ENCODE data around the gene ZNF41.

Gene ZNF41

DNA sequence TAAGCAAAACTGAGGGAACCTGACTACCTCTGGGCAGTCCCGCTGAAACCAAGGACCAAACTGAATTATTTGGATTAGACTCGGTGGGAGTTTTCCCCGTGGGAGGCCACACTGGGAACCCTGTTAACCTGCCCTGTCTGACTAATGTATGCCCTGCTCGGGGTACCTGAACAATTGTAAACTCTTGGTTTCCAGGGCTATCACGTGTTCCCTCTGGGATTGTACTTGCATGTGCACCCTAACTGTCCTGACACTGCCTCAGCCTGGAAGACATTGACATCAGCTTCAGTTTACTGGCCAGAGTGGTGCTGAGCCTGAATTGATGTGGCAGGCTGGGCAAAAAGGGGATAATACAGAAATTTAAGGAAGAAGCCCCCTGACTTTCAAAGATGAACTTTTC, 20.1 kb upstream of the ZNF41 start:
- DNase-seq, result no peak
- Histone ChIP-seq H3K36me3 (no peaks in the 10 kb centered on the region), H3K4me1 (no peaks in the 10 kb centered on the region), H3K27me3 (no peaks in the 10 kb centered on the region), H3K4me3 (no peak overlapping the region), H3K9me3 (no peaks in the 10 kb centered on the region), H3K27ac (no peak overlapping the region)
- TF ChIP-seq, protein P1, sequence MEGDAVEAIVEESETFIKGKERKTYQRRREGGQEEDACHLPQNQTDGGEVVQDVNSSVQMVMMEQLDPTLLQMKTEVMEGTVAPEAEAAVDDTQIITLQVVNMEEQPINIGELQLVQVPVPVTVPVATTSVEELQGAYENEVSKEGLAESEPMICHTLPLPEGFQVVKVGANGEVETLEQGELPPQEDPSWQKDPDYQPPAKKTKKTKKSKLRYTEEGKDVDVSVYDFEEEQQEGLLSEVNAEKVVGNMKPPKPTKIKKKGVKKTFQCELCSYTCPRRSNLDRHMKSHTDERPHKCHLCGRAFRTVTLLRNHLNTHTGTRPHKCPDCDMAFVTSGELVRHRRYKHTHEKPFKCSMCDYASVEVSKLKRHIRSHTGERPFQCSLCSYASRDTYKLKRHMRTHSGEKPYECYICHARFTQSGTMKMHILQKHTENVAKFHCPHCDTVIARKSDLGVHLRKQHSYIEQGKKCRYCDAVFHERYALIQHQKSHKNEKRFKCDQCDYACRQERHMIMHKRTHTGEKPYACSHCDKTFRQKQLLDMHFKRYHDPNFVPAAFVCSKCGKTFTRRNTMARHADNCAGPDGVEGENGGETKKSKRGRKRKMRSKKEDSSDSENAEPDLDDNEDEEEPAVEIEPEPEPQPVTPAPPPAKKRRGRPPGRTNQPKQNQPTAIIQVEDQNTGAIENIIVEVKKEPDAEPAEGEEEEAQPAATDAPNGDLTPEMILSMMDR (IDR thresholded peaks at IDR 0.05), result no peak
- intact Hi-C loops (cut with DNase I; ENCODE audit: low total_unique reads), result no loop called here

DNA sequence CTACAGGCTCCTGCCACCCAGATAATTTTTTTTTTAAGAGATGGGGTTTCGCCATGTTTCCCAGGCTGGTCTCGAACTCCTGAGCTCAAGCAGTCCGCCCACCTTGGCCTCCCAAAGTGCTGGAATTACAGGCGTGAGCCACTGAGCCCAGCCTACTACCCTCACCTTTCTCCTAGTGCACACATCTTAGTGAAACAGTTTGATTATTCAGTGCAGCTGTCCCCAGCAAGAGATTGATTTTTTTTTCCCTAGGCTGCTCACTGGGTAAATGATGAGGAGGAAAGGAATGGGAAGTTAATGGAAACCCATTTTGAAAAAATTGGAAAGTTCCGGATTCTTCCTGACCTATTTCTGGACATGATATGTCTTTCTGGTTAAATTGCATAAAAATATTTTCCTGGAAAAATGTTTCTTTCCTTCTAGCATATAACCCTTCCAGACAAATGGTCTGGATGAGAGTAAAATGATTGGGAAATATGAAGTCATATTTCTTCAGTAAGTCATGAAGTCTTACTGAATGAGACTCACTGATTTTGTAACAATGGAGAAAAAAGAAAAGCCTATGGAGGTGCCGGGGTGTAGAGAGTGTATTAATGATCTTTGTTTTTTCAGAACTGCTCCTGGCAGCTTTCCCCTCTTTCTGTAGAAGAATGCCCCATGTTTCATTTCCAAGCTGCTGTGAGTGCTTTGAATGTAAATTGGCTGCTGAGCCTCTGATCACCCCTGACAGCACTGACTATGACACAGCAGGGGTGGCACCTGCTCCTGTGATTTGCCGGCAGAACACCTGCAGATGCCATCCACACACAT, 19.5 kb upstream of the ZNF41 start:
- TF ChIP-seq, protein P1 (IDR thresholded peaks at IDR 0.05), result no peak
- H3K27me3 ChIP-seq, result no peaks in the 10 kb centered on the region
- H3K36me3 ChIP-seq, result no peaks in the 10 kb centered on the region
- H3K4me3 ChIP-seq, result no peak overlapping the region
- intact Hi-C loops (cut with DNase I; ENCODE audit: low total_unique reads), result no loop called here
- DNase-seq, result no peak
- no peaks in the 10 kb centered on the region for H3K9me3 ChIP-seq
- no peak overlapping the region for H3K27ac ChIP-seq
- no peaks in the 10 kb centered on the region for H3K4me1 ChIP-seq

DNA sequence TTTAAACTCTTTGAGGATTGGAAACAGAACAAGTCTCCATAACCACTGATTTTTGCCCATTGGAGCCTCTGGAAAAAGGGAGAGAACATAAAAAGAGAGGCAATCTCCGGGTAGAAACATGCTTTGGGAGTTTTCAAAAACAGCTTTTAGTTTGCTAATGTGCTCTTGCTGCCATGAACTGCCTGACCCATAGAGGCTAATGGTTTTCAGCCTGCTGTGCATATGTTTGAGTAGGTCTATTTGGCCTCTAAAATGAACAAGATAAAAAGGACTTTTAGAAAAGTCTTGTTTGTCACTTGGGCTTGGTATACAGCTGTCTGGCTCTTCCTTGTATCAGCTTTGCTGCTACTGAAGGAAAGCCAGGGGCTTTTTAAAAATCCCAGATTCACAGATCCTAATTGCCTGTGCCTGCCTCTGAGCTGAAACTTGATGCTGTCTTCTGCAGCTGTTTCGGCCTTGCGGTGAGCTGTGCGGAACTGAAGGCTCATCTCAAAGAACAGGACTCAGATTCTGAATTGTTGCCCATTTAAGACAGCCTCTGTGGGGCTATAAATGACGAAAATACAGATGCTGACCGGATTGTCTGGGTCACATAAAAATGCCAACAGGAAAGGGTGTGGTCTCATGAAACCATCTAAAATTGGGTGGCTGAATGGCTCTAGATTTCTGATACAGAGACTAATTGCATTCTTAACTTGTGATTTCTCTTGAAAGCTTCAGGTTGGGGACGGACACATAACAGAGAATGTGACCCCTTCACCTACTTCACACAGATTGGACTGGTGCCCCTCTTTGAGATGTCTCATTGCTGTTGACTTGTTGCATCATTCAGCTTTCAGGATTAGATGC, 18.4 kb upstream of the ZNF41 start:
- TF ChIP-seq, protein P1 (IDR thresholded peaks at IDR 0.05), result no peak
- no peaks in the 10 kb centered on the region for H3K27me3 ChIP-seq
- H3K9me3 ChIP-seq, result no peaks in the 10 kb centered on the region
- no peaks in the 10 kb centered on the region for H3K4me1 ChIP-seq
- intact Hi-C loops (cut with DNase I; ENCODE audit: low total_unique reads), result no loop called here
- no peak for DNase-seq
- H3K27ac ChIP-seq, result no peak overlapping the region
- no peaks in the 10 kb centered on the region for H3K36me3 ChIP-seq
- no peak overlapping the region for H3K4me3 ChIP-seq

DNA sequence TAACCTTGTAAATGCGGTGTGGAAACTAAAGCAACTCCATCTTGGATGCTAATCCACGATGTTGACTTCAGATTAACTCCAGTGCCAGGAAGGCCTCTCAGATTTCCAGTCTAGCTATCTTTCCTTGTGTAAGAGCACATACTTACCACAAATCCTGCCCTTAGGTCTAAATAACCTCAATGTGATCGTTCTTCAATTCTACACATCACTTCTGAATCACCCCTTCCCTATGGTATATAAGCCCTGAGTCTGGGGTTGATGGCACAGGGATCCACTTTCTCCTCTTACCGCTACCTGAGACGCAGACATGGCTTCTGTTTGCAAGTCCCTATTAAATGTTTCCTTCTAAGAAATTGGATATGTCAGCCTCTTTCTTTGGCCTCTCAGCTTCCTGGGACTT, 17.5 kb upstream of the ZNF41 start:
- DNase-seq, result no peak
- TF ChIP-seq, protein P1 (IDR thresholded peaks at IDR 0.05), result no peak
- Histone ChIP-seq H3K27me3 (no peaks in the 10 kb centered on the region), H3K36me3 (no peaks in the 10 kb centered on the region), H3K9me3 (no peaks in the 10 kb centered on the region), H3K27ac (no peak overlapping the region), H3K4me1 (no peaks in the 10 kb centered on the region), H3K4me3 (no peak overlapping the region)
- intact Hi-C loops (cut with DNase I; ENCODE audit: low total_unique reads), result no loop called here

DNA sequence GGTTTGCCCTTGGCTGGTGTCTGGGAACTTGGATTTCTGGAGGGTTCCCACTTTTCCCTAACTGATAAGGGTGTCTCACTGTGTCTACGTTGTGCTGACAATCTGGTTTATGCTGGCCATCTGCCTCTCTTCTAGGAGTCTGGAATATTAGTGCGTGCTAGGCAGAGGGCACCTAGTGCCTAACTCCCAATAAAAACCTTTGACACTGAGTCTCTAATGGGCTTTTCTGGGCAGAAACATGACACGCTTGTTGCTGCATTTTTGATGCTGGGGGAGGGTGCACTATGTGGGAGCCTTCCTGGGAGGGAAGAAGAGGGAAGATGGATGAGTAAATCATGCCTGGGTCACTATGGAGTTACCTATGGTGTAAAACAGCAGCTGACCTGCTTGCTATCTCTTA, 16.3 kb upstream of the ZNF41 start:
- no peaks in the 10 kb centered on the region for H3K27me3 ChIP-seq
- intact Hi-C loops (cut with DNase I; ENCODE audit: low total_unique reads), result no loop called here
- H3K36me3 ChIP-seq, result no peaks in the 10 kb centered on the region
- no peak overlapping the region for H3K27ac ChIP-seq
- TF ChIP-seq, protein P1 (IDR thresholded peaks at IDR 0.05), result no peak
- no peak for DNase-seq
- H3K4me1 ChIP-seq, result no peaks in the 10 kb centered on the region
- no peak overlapping the region for H3K4me3 ChIP-seq
- H3K9me3 ChIP-seq, result no peaks in the 10 kb centered on the region
